OCI-LY1 (cell line): ENCODE data around the gene KCNJ14.

Source experiments
- H2AFZ ChIP-seq: fragments of 200-600 bp; sonication (generic), shearing (Covaris generic); 2 replicates; pipeline ENCODE4 v1.6.0; 2014; ENCODE audit warnings: antibody characterized with exemption, mild to moderate bottlenecking, low read length
- H3F3A ChIP-seq: fragments of 200-600 bp; sonication (generic), shearing (Covaris generic); 2 replicates; pipeline ENCODE4 v1.6.0; 2014; ENCODE audit warnings: mild to moderate bottlenecking, antibody characterized with exemption, low read length, moderate library complexity; ENCODE audit not compliant: insufficient read depth
- H3K27ac ChIP-seq: fragments of 200-600 bp; sonication (generic); 2 replicates; pipeline ENCODE4 v1.5.1; 2014; ENCODE audit warnings: low read length, mixed run types, mild to moderate bottlenecking, low read depth; ENCODE audit not compliant: poor library complexity, severe bottlenecking
- H3K27me3 ChIP-seq: fragments of 200-600 bp; sonication (generic); 2 replicates; pipeline ENCODE4 v1.6.0; 2014; ENCODE audit warnings: antibody characterized with exemption, mild to moderate bottlenecking, low read length, moderate library complexity; ENCODE audit not compliant: insufficient read depth
- H3K36me3 ChIP-seq: fragments of 200-600 bp; sonication (generic); 2 replicates; pipeline ENCODE4 v1.6.1; 2014; ENCODE audit warnings: mild to moderate bottlenecking, antibody characterized with exemption, low read length, moderate library complexity, mixed read lengths; ENCODE audit not compliant: insufficient read depth
- H3K4me1 ChIP-seq: fragments of 200-600 bp; sonication (generic); 2 replicates; pipeline ENCODE4 v1.5.1; 2014; ENCODE audit warnings: mild to moderate bottlenecking, low read length, moderate library complexity; ENCODE audit not compliant: insufficient read depth, severe bottlenecking
- H3K4me2 ChIP-seq: fragments of 200-600 bp; sonication (generic), shearing (Covaris generic); 2 replicates; pipeline ENCODE4 v1.6.1; 2014; ENCODE audit warnings: low read length
- H3K4me3 ChIP-seq: fragments of 200-600 bp; sonication (generic); 2 replicates; pipeline ENCODE4 v1.5.1; 2014; ENCODE audit warnings: low read length, low read depth, mild to moderate bottlenecking, mixed read lengths; ENCODE audit not compliant: poor library complexity, severe bottlenecking
- H3K79me2 ChIP-seq: fragments of 200-600 bp; shearing (Covaris generic); 2 replicates; pipeline ENCODE4 v1.6.1; 2016; ENCODE audit warnings: mixed run types, low read length, mixed read lengths; ENCODE audit not compliant: insufficient read depth
- H3K9ac ChIP-seq: fragments of 200-600 bp; sonication (generic), shearing (Covaris generic); 2 replicates; pipeline ENCODE4 v1.6.1; 2014; ENCODE audit warnings: mild to moderate bottlenecking, low read length, mixed read lengths
- H3K9me2 ChIP-seq: fragments of 200-600 bp; sonication (generic), shearing (Covaris generic); 2 replicates; pipeline ENCODE4 v1.6.1; 2014; ENCODE audit warnings: low read depth, mild to moderate bottlenecking, low read length, mixed read lengths
- H3K9me3 ChIP-seq: fragments of 200-600 bp; shearing (Covaris generic); 2 replicates; pipeline ENCODE4 v1.6.1; 2014; ENCODE audit warnings: low read length, mixed read lengths
- H4K20me1 ChIP-seq: fragments of 200-600 bp; sonication (generic), shearing (Covaris generic); 2 replicates; pipeline ENCODE4 v1.6.0; 2016; ENCODE audit warnings: mild to moderate bottlenecking, low read length; ENCODE audit not compliant: insufficient read depth
- EZH2 ChIP-seq: fragments of 200-600 bp; sonication (generic), shearing (Covaris generic); IDR thresholded peaks from 2 replicates; pipeline ENCODE4 v1.8.0; 2017; ENCODE audit warnings: borderline replicate concordance, mixed run types, mild to moderate bottlenecking, antibody characterized with exemption, low read length, moderate library complexity, mixed read lengths
- TF ChIP-seq, protein P1 (sequence below): fragments of 200-600 bp; sonication (generic), shearing (Covaris generic); IDR thresholded peaks from 2 replicates; pipeline ENCODE4 v1.5.1; 2017; ENCODE audit warnings: mild to moderate bottlenecking, antibody characterized with exemption, low read length, moderate library complexity, mixed read lengths

The KCNJ14 gene

DNA sequence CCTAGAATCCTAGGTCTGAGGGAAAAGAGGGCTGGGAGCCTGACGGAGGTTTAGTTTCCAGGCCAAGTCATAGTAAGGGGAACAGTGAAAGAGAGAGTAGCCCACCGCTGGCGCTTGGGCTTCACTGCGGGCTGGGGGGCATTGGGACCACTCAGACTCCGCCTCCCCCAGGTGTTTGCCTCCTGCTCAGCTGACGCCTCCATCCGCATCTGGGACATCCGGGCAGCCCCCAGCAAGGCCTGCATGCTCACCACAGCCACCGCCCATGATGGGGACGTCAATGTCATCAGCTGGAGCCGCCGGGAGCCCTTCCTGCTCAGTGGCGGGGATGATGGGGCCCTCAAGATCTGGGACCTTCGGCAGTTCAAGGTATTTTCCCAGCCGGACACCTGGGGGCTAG, 4.5 kb upstream of the KCNJ14 start:
- Histone ChIP-seq H3K27ac (no peak overlapping the region), H3K9me3 (no peaks in the 10 kb centered on the region), H3K9ac (no peak overlapping the region), H4K20me1 (no peaks in the 10 kb centered on the region), H3K9me2 (no peaks in the 10 kb centered on the region), H3K36me3 (peaks cover 87% of the 10 kb centered on the region), H2AFZ (no peak overlapping the region), H3K4me3 (no peak overlapping the region), H3K27me3 (no peaks in the 10 kb centered on the region), H3F3A (no peaks in the 10 kb centered on the region), H3K79me2 (no peaks in the 10 kb centered on the region), H3K4me2 (no peak overlapping the region), H3K4me1 (peaks cover 10% of the 10 kb centered on the region)
- no peak for TF ChIP-seq EZH2
- TF ChIP-seq, protein P1, sequence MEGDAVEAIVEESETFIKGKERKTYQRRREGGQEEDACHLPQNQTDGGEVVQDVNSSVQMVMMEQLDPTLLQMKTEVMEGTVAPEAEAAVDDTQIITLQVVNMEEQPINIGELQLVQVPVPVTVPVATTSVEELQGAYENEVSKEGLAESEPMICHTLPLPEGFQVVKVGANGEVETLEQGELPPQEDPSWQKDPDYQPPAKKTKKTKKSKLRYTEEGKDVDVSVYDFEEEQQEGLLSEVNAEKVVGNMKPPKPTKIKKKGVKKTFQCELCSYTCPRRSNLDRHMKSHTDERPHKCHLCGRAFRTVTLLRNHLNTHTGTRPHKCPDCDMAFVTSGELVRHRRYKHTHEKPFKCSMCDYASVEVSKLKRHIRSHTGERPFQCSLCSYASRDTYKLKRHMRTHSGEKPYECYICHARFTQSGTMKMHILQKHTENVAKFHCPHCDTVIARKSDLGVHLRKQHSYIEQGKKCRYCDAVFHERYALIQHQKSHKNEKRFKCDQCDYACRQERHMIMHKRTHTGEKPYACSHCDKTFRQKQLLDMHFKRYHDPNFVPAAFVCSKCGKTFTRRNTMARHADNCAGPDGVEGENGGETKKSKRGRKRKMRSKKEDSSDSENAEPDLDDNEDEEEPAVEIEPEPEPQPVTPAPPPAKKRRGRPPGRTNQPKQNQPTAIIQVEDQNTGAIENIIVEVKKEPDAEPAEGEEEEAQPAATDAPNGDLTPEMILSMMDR, result no peak

GRCh38 chr19:48451624-48452023, 3.8 kb upstream of the KCNJ14 start:
- TF ChIP-seq EZH2, result no peak
- TF ChIP-seq, protein P1, result no peak
- H3F3A ChIP-seq, result no peaks in the 10 kb centered on the region
- H2AFZ ChIP-seq, result no peak overlapping the region
- no peaks in the 10 kb centered on the region for H3K79me2 ChIP-seq
- no peak overlapping the region for H3K27ac ChIP-seq
- no peak overlapping the region for H3K4me3 ChIP-seq
- H3K9me3 ChIP-seq, result no peaks in the 10 kb centered on the region
- H3K9ac ChIP-seq, result no peak overlapping the region
- peaks cover 95% of the 10 kb centered on the region for H3K36me3 ChIP-seq
- H4K20me1 ChIP-seq, result no peaks in the 10 kb centered on the region
- H3K4me1 ChIP-seq, result peaks cover 6% of the 10 kb centered on the region
- no peaks in the 10 kb centered on the region for H3K27me3 ChIP-seq
- no peak overlapping the region for H3K4me2 ChIP-seq
- no peaks in the 10 kb centered on the region for H3K9me2 ChIP-seq

DNA sequence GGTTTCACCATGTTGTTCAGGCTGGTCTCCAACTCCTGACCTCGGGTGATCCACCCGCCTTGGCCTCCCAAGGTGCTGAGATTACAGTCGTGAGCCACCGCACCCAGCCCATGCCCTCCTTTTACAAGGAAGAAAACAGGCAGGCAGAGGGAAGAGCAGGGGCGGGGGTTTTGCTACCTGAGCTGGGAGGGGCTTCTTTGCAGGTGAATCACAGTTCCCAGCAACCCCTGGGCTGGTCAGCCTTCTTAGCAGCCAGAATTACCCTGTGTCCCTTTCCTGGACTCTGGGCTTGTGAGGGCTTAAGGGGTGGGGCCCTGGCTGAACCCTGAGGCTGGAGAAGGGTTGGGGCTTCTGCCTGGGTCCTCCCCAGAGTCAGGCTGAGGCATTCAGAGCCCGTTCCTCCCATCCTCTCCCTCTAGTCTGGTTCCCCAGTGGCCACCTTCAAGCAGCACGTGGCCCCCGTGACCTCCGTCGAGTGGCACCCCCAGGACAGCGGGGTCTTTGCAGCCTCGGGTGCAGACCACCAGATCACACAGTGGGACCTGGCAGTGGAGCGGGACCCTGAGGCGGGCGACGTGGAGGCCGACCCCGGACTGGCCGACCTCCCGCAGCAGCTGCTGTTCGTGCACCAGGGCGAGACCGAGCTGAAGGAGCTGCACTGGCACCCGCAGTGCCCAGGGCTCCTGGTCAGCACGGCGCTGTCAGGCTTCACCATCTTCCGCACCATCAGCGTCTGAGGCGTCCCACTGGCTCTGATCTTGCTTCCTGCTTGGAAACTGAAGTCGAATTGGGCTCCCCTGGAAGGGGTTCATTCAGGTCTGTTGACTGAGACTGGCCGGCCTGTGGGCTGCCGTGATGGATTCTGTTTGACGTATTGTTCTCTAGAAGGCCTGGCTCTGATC, 2.8 kb upstream of the KCNJ14 start:
- TF ChIP-seq, protein P1, result no peak
- no peak for TF ChIP-seq EZH2
- H4K20me1 ChIP-seq, result no peaks in the 10 kb centered on the region
- no peak overlapping the region for H2AFZ ChIP-seq
- H3K9ac ChIP-seq, result no peak overlapping the region
- H3K4me2 ChIP-seq, result no peak overlapping the region
- H3K27ac ChIP-seq, result no peak overlapping the region
- H3F3A ChIP-seq, result no peaks in the 10 kb centered on the region
- H3K9me3 ChIP-seq, result no peaks in the 10 kb centered on the region
- no peaks in the 10 kb centered on the region for H3K9me2 ChIP-seq
- no peaks in the 10 kb centered on the region for H3K27me3 ChIP-seq
- no peaks in the 10 kb centered on the region for H3K4me1 ChIP-seq
- H3K4me3 ChIP-seq, result no peak overlapping the region
- H3K79me2 ChIP-seq, result no peaks in the 10 kb centered on the region
- peaks cover 98% of the 10 kb centered on the region for H3K36me3 ChIP-seq
